ENCODE data around the gene MGRN1. TPM values are rescaled to one million over a fixed set of nuclear protein-coding genes. Genes with fewer than 3 reads are reported as not detected.

Gene MGRN1
- total and polyA plus RNA-seq, 2 donors (not counting 3 experiments of a cell fraction or from before 2014, with no cell fraction given) = 15.6 to 73.0 TPM

DNA sequence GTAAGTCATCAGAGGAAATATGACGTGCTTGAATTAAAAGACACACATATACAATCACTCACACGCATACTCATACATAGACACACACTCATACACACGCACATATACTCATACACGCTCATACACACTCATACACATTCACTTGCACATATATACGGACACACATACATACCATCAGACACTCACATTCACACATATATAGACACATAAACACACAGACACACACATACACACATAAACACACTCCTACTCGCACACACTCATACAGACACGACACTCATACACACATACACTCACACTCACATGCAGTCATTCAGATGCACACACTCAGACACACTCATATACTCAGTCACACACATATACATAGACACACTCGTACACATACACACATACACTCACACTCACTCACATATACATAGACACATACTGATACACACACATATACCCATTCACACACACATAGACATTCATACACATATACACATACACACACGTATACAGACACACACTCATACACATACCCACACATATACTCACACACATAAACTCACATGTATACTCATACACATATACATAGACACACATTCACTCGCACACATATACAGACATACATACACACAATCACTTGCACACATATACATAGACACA is 43.8 kb downstream of the MGRN1 start:
- Histone ChIP-seq H2AFZ (ENCODE audit: low read depth, low read length) (no peak overlapping the region), H3K79me2 (ENCODE audit: control insufficient read depth, insufficient read depth, low read length) (no peaks in the 10 kb centered on the region), H3K4me1 (ENCODE audit: control insufficient read depth, extremely low read depth, insufficient read depth, low read length) (no peaks in the 10 kb centered on the region), H3K9me1 (replicated peaks; ENCODE audit: control insufficient read depth, extremely low read depth, insufficient read depth, low read length) (no peaks in the 10 kb centered on the region), H3K27me3 (ENCODE audit: control insufficient read depth in 2 of 2, insufficient read depth in 2 of 2, low read length in 2 of 2) (no peaks in the 10 kb centered on the region), H3K4me3 (replicated peaks in 1 of 3; ENCODE audit: insufficient read depth in 1 of 3, low read depth in 1 of 3, low read length in 3 of 3) (no peak overlapping the region), H4K20me1 (replicated peaks; ENCODE audit: control insufficient read depth, extremely low read depth, insufficient read depth, low read length) (no peaks in the 10 kb centered on the region), H3K9ac (replicated peaks; ENCODE audit: extremely low read depth, insufficient read depth, low read length) (no peak overlapping the region), H3K27ac (ENCODE audit: insufficient read depth, low read depth, low read length) (no peak overlapping the region), H3K4me2 (ENCODE audit: insufficient read depth, low read length) (no peak overlapping the region), H3K9me3 (replicated peaks; ENCODE audit: control insufficient read depth, insufficient read depth, low read length) (no peaks in the 10 kb centered on the region), H3K36me3 (ENCODE audit: control insufficient read depth in 2 of 2, extremely low read depth in 1 of 2, insufficient read depth in 2 of 2, low read length in 2 of 2) (peaks cover 2 to 43% of the 10 kb centered on the region in 2 experiments)
- no peak for DNase-seq (ENCODE audit: low read depth, low spot score)
- POLR2A ChIA-PET = no interaction called here
- CTCF ChIA-PET = no interaction called here
- intact Hi-C loops (cut with micrococcal nuclease) (no loop called here), dilution Hi-C loops (cut with MboI; ENCODE audit: extremely low pct_ligation_motif_present, low sequenced_read_pairs) (no loop called here)
- FAIRE-seq = no peak
- BruUV-seq (replicated peaks) = TSS peak; percentile 61
- TF ChIP-seq POLR2AphosphoS5 (IDR thresholded peaks at IDR 0.05; ENCODE audit: insufficient read depth, low read depth, low read length) (no peak), GATA2 (IDR thresholded peaks at IDR 0.05; ENCODE audit: insufficient read depth, insufficient read length, low read depth, low read length) (no peak), MYC (IDR thresholded peaks at IDR 0.05; ENCODE audit: low read depth, low read length) (no peak), JUN (IDR thresholded peaks at IDR 0.05; ENCODE audit: borderline replicate concordance, insufficient read depth, insufficient read length, low read depth) (no peak), EZH2 (IDR thresholded peaks at IDR 0.05; ENCODE audit: borderline replicate concordance, low read depth, low read length, severe bottlenecking) (no peak)
- TF ChIP-seq, protein P1, sequence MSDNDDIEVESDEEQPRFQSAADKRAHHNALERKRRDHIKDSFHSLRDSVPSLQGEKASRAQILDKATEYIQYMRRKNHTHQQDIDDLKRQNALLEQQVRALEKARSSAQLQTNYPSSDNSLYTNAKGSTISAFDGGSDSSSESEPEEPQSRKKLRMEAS (IDR thresholded peaks at IDR 0.05; ENCODE audit: insufficient read depth, insufficient read length) = no peak
- TF ChIP-seq, protein P2, sequence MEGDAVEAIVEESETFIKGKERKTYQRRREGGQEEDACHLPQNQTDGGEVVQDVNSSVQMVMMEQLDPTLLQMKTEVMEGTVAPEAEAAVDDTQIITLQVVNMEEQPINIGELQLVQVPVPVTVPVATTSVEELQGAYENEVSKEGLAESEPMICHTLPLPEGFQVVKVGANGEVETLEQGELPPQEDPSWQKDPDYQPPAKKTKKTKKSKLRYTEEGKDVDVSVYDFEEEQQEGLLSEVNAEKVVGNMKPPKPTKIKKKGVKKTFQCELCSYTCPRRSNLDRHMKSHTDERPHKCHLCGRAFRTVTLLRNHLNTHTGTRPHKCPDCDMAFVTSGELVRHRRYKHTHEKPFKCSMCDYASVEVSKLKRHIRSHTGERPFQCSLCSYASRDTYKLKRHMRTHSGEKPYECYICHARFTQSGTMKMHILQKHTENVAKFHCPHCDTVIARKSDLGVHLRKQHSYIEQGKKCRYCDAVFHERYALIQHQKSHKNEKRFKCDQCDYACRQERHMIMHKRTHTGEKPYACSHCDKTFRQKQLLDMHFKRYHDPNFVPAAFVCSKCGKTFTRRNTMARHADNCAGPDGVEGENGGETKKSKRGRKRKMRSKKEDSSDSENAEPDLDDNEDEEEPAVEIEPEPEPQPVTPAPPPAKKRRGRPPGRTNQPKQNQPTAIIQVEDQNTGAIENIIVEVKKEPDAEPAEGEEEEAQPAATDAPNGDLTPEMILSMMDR (IDR thresholded peaks at IDR 0.05; ENCODE audit: extremely low read depth in 1 of 2, insufficient read depth in 1 of 2, low read depth in 1 of 2, low read length in 2 of 2) = no peak

All from endothelial cell of umbilical vein (primary cell).